GM12874 (cell line): Measurements from ENCODE around the gene DNAJB13.

Experiments
- TF ChIP-seq, protein P1 (sequence below): IDR thresholded peaks from 2 replicates; pipeline ENCODE4 v1.5.1; 2011; ENCODE audit warnings: low read depth, mild to moderate bottlenecking, control low read depth, low read length, moderate library complexity; ENCODE audit not compliant: insufficient read depth

Gene DNAJB13

DNA sequence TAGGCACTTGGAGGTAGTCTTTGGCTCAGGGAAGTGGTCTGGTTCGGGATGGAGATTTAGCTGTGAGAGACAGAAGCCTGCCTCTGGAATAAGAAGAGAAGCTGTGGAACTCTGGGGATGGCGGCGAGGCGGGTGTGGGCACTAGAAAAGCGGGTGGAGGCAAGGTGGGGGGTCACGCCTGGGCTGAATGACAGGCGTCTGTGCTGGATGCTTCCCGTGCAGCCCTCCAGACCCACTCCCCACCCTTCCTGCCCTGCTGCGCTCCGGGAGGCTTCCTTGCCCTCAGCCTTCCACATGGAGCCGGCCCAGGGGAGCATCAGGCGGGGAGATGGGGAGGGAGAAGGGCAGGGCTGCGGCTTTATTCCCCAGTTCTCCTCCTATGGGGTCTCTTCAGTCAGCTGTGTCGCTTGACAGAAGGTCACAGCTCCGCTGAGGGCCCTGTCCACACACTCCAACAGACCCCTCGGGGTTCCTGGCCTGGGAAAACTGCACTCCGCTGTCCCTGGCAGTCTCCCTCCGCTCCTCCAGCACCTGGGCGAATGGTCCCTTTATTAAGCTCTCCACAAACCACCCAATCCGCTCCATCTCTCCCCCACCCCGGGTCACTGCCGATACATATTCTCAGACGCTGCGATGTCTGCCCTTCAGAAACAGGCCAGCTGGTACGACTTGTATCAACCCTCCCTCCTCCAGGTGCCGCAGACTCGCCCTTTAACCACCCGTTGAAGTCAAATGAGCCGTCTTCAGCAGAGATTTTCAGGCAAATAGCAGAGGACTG lies 6.2 kb downstream of the DNAJB13 start:
- TF ChIP-seq, protein P1, sequence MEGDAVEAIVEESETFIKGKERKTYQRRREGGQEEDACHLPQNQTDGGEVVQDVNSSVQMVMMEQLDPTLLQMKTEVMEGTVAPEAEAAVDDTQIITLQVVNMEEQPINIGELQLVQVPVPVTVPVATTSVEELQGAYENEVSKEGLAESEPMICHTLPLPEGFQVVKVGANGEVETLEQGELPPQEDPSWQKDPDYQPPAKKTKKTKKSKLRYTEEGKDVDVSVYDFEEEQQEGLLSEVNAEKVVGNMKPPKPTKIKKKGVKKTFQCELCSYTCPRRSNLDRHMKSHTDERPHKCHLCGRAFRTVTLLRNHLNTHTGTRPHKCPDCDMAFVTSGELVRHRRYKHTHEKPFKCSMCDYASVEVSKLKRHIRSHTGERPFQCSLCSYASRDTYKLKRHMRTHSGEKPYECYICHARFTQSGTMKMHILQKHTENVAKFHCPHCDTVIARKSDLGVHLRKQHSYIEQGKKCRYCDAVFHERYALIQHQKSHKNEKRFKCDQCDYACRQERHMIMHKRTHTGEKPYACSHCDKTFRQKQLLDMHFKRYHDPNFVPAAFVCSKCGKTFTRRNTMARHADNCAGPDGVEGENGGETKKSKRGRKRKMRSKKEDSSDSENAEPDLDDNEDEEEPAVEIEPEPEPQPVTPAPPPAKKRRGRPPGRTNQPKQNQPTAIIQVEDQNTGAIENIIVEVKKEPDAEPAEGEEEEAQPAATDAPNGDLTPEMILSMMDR, result no peak

DNA sequence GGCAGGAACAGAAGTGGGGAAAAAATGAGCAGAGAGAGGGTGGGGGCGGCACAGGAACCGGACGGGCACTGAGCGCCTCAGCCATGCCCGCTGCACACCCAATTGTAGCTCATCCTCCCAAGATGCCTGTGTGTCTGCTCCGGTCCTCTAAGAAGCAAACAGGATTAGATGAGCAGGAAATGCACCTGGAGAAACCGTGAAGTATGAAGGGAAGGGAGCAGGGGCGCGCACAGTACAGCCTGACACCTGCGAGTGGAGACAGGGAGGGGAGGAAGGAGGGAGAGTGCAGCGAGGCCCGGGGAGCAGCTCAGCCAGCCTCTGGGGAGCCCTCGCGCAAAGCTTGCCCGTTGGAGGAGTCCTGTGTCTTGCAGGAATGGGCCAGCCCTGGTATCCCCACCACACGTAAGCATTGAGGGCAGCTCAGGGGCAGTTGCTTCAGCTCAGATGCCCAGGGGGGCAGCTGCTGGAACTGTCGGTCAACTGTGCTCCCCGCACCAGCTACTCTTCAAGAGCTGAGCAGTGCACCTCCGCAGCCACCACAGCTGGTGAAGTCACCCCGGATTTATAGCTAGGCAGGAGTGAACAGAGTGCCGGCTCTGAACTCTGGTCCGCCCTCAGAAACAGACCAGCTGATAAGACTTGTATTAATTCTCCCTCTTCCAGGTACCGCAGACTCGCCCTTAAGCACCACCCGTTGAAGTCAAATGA lies 7.0 kb downstream of the DNAJB13 start:
- TF ChIP-seq, protein P1, result no peak

DNA sequence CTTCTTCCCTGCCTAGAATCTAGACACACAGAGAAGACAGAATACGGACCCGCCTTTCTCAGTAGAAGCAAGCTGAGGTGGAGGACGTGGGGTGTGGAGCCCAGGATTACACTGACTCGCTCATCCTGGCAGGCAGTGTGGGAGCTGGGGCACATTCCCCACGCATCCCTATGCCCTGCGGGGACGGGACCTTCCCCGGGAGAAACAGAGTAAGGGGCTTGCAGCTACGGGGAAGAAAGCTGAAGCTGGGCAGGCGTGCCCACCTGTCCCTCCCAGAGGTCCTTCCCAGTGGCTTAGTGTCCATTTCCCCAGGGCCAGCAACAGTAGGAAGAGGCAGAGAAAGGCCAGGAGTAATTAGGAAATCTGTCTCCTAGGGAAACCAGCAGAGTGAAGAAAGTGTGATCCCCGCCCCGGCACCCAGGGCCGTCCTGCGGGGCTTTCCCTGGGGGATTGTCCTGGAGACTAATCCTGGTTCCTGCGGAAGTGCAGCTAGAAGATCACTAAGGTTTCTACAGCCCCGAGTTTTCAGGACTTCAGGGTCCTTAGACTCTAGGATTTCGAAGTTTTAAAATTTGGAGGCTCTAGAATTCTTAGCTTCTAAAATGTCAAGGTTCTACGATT lies 7.8 kb downstream of the DNAJB13 start:
- TF ChIP-seq, protein P1, result no peak

DNA sequence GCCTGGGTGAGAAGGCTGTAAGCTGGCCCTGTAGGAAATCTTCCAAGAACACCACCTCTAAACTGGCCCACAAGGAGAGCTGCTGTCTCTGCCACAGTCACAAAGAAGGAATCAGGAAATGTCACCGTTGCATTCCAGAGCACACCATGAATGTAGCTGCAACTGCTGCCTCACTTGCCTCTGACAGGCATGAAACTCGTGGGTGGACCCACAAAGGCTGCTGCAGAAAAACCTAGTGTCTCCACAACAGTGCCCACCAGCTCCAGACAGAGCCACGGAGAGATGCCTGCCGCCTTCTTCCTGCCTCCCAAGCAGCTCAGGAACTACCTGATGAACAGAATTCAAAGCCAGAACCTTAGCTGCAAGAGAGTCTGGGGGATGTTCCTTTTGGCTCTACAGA lies 10.5 kb downstream of the DNAJB13 start:
- TF ChIP-seq, protein P1, result no peak

DNA sequence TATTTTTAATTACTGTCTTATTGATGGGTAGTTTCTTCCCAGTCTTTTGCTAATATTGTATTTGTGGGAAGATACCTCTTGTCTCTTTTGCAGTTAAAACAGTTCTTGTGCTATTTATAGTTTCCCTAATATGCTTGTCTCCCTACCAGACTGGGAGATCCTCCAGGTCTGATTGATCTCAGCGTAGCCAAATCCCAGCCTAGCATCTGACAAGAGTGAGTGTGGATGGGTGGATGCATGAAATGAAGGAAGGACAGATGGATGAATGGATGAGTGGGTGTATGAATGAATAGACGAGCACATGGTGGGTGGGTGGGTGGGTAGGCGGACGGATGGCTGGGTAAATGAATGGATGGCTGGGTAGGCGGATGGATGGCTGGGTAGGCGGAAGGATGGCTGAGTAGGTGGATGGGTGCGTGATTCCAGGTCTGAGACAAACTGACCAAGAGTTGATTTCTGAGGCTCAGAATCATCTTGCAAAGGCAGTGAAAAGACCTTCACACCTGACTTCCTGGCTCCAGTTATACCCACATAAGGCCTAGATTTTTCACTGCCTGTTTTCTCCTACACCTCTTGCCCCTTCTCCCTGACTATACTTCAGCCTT lies 11.4 kb downstream of the DNAJB13 start:
- TF ChIP-seq, protein P1, result no peak

DNA sequence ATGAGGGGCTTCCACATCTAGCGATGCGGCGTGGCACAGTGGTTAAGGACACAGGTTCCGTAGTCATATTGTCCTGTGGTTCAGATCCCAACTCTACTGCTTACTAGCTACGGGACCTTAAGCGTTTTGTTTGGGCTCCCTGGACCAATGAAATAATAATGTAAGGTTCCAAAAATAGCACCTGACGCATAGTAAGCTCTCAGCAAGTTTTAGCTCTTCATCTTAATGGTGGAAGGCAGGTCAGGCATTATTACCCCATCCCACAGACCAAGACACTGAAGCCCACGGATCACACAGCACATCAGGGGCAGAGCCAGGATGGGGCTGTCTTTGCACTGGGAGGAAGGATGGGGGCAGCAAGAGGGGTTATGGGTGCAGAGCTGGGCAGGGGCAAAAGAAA lies 13.0 kb downstream of the DNAJB13 start:
- TF ChIP-seq, protein P1, result no peak
